IPS DF 4.7 (cell line): ENCODE results near the gene SYT14.
"Not testable (repeated sequence)": the region's sequence is repeated elsewhere in the genome, so short reads cannot be mapped to it uniquely, and the experiment has no call there.

Source experiments
- DNase-seq: peaks from one replicate; pipeline ENCODE4 v3.0.0-alpha.2; 2013; ENCODE audit warnings: low spot score; ENCODE audit errors: extremely low read depth

The SYT14 gene

GRCh38 chr1:209936125-209936524, 1.9 kb upstream of the SYT14 start:
- DNase-seq: no peak

- no peak for DNase-seq
Measured at GRCh38 chr1:209945377-209945776, 7.4 kb downstream of the SYT14 start.

GRCh38 chr1:209948155-209948554, 10.1 kb downstream of the SYT14 start:
- no peak for DNase-seq

- no peak for DNase-seq
Measured at GRCh38 chr1:209956116-209956515, 18.1 kb downstream of the SYT14 start.

GRCh38 chr1:209959623-209960022, 21.6 kb downstream of the SYT14 start:
- no peak for DNase-seq

GRCh38 chr1:209960926-209961325, 22.9 kb downstream of the SYT14 start:
- DNase-seq: no peak

- no peak for DNase-seq
Measured at GRCh38 chr1:209962388-209962787, 24.4 kb downstream of the SYT14 start.

DNA sequence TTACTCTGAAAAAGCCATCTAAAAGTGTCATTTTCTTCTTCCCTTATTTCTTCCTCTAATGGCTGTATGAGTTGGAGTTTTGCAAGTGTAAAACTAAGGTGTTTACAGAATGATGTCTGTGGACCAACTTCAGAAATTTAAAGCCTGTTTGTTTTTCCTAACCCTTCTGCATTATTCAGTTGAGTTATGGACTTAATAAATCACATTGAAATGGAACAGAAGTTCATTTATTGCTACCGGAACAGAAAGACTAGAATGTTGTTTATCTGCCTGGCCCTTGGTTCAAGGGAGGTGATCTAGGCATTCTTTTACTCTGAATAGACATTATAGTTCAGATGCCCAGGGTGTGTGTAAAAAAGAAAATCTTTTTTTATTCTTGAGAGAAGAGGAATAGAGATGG, 24.8 kb downstream of the SYT14 start:
- no peak for DNase-seq

GRCh38 chr1:209965996-209966395, 28.0 kb downstream of the SYT14 start:
- DNase-seq: no peak

DNA sequence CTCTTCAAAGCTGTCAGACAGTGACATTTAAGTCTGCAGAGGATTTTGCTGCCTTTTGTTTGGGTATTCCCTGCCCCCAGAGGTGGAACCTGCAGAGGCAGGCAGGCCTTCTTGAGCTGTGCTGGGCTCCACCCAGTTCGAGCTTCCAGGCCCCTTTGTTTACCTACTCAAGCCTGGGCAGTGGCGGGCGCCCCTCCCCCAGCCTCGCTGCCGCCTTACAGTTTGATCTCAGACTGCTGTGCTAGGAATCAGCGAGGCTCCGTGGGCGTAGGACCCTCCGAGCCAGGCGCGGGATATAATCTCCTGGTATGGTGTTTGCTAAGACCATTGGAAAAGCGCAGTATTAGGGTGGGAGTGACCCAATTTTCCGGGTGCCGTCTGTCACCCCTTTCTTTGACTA, 40.7 kb downstream of the SYT14 start:
- DNase-seq: not testable (repeated sequence)

DNA sequence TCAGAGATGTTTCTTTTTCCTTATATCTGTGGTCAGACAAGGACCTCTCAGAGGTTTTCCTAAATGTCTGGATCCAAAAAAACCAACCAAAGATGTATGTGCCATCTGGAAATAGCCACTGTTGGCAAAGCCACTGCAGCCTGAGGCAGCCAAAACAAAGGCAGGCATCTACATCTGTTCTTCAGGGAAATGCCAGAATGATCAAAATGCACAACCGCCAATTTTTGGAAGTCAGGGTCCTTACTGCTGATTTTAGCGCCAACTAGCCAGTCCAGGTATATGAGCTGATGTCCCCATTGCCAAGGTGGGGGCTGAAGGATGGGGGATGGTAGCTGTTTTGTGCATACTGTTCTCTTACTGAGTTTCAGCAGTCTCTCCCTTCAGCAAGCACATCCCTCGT, 45.9 kb downstream of the SYT14 start:
- DNase-seq: no peak

- DNase-seq: no peak
Measured at GRCh38 chr1:209985002-209985401, 47.0 kb downstream of the SYT14 start.

DNA sequence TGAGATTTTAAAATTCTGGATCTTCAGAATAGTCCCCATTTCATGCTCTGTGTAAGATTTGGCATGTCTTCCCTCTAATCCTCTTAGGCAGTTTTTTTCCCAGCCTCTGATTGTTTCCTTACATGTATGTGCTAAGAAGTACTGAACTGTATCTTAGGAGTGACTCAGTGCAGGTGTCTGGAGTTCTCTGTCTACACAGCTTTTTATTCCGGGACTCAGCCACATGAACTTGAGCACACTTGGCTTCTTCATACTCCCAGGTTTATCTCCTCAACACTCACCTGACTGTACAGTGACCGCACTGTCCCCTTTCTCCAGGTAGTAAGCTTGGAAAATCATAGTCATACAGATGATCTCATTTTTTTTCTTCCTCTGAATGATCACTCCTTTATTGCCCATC, 50.7 kb downstream of the SYT14 start:
- no peak for DNase-seq

GRCh38 chr1:209989525-209989924, 51.5 kb downstream of the SYT14 start:
- no peak for DNase-seq

- DNase-seq: no peak
Measured at GRCh38 chr1:209993061-209993830, 55.2 kb downstream of the SYT14 start.

DNA sequence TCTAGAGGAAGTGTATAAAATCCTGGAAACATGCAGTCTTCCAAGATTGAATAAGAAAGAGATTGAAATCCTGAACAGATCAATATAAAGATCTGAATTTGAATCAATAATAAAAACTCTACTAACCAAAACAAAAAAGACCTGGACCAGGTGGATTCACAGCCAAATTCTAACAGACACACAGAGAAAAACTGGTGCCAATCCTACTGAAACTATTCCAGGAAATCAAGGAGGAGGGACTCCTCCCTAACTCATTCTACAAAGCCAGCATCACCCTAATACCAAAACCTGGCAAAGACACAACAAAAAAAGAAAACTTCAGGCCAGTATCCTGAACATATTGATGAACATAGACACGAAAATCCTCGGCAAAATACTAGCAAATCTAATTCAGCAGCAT, 58.3 kb downstream of the SYT14 start:
- no peak for DNase-seq

- no peak for DNase-seq
Measured at GRCh38 chr1:209999005-209999404, 61.0 kb downstream of the SYT14 start.

DNA sequence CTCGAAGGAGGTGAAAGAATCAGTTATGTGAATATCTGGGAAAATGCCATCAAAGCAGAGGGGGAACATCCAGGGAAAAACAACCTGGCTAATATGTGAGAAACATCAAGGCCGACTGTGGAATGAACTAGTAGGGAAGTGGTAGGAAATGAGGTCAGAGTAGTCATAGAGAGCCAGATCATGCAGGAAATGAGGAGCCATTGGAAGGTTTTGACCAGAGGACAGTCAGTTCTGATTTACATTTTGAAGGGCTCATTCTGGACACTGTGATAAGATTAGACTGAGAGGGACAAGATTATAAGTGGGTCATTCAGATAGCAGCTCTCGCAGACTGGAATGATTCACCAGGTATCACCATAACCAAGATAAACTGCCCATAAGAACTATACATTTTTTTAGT, 63.7 kb downstream of the SYT14 start:
- DNase-seq: no peak

DNA sequence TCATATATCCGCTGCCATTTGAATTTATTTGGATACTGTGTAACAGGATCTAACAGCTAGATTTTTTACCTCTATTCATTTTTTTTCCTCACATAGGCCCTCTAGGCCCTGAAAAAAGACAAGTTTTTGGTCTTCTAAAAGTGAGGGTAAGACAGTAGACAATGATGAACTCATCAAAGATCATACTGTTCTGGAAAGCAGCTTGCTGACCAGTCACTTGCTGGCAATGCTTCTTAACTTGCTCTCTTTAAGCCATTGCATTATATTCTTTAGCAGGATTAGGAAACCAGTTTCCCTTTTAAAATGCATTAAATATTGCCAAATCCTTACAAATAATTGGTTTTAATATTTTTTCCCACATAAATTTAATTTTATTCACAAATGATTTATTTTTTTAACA, 65.5 kb downstream of the SYT14 start:
- no peak for DNase-seq

- no peak for DNase-seq
Measured at GRCh38 chr1:210010161-210010560, 72.1 kb downstream of the SYT14 start.

GRCh38 chr1:210021145-210021860, 83.3 kb downstream of the SYT14 start:
- DNase-seq: no peak

- no peak for DNase-seq
Measured at GRCh38 chr1:210022044-210022443, 84.0 kb downstream of the SYT14 start.

- DNase-seq: no peak
Measured at GRCh38 chr1:210024282-210024681, 86.3 kb downstream of the SYT14 start.
